Breast epithelium (tissue), 4 donors: ENCODE results near the gene ANTXR1. TPM values are rescaled to one million over a fixed set of nuclear protein-coding genes. Genes with fewer than 3 reads are reported as not detected.

ENCODE experiments used
- DNase-seq, 2 donors: peaks; one replicate each; pipeline ENCODE4 v3.0.0-alpha.2; 2019; ENCODE audit warnings: low spot score in 2 of 2
- H3K27ac ChIP-seq, 2 donors: fragments of 200-600 bp; sonication (generic) in 1 of 2; one replicate each; pipeline ENCODE4 v1.5.1; 2016 to 2019; ENCODE audit warnings: mild to moderate bottlenecking in 1 of 2
- H3K27me3 ChIP-seq, 2 donors: fragments of 200-600 bp; sonication (generic) in 1 of 2; one replicate each; pipeline versions ENCODE4 v1.5.1 to v1.6.0; 2017 to 2019; ENCODE audit warnings: control low read depth in 1 of 2, mild to moderate bottlenecking in 1 of 2
- H3K36me3 ChIP-seq: fragments of 200-600 bp; one replicate; pipeline ENCODE4 v1.5.1; 2019
- H3K4me1 ChIP-seq, 2 donors: fragments of 200-600 bp; sonication (generic); one replicate each; pipeline ENCODE4 v1.5.1; 2016 to 2019; ENCODE audit warnings: control low read depth in 1 of 2
- H3K4me3 ChIP-seq, 3 donors: fragments of 200-600 bp; sonication (generic); 1 replicate in 2 of 3; 2 replicates in 1 of 3; pipeline ENCODE4 v1.5.1; 2016 to 2019; ENCODE audit warnings: mild to moderate bottlenecking in 3 of 3, moderate library complexity in 2 of 3
- H3K9me3 ChIP-seq, 2 donors: fragments of 200-600 bp; sonication (generic) in 1 of 2; one replicate each; pipeline ENCODE4 v1.5.1; 2016 to 2019; ENCODE audit warnings: control low read depth in 1 of 2
- CTCF ChIP-seq, 3 donors: fragments of 450-650 bp; IDR thresholded peaks; one replicate each; pipeline ENCODE4 v1.5.1; 2016 to 2017; ENCODE audit warnings: antibody characterized with exemption in 3 of 3, mild to moderate bottlenecking in 3 of 3, moderate library complexity in 3 of 3
- POLR2A ChIP-seq: fragments of 450-650 bp; IDR thresholded peaks from one replicate; pipeline ENCODE4 v1.6.1; 2016; ENCODE audit warnings: antibody characterized with exemption, mild to moderate bottlenecking, moderate library complexity
- POLR2AphosphoS5 ChIP-seq, 3 donors: sonication (generic); formaldehyde crosslinking; IDR thresholded peaks; one replicate each; pipeline ENCODE4 v1.6.1; 2017; ENCODE audit warnings: antibody characterized with exemption in 3 of 3
- intact Hi-C: fragments of 100-400 bp; cut with DNase I; formaldehyde crosslinking; loops from one replicate; pipeline ENCODE4 v1.15.1; 2023; ENCODE audit warnings: low total_unique reads
- total RNA-seq, 3 donors: library from RNA; depleted of rRNA; stranded (reverse); fragments of >200 nt; gene quantifications; one replicate each; pipeline ENCODE4 v1.1.0, GENCODE V29; 2016

The ANTXR1 gene
- total RNA-seq, 3 donors from 2014 or later, result 52.7 to 72.8 (median 68.8) TPM

- Histone ChIP-seq H3K27me3 (no peaks in the 10 kb centered on the region), H3K4me3 (no peak overlapping the region), H3K36me3 (no peaks in the 10 kb centered on the region), H3K4me1 (peaks cover 0 to 6% of the 10 kb centered on the region in 2 donors), H3K9me3 (no peaks in the 10 kb centered on the region), H3K27ac (peak overlapping the region; percentile 3 to 54)
- TF ChIP-seq POLR2A (no peak), POLR2AphosphoS5 (IDR thresholded peaks at IDR 0.05) (no peak), CTCF (IDR thresholded peaks at IDR 0.05) (no peak)
- DNase-seq, result no peak
- intact Hi-C loops, result no loop called here
These were observed 67.1 kb downstream of the ANTXR1 start for GRCh38 chr2:69080071-69080470.

GRCh38 chr2:69081001-69081580 lies 68.1 kb downstream of the ANTXR1 start:
- no peak overlapping the region for H3K4me3 ChIP-seq
- TF ChIP-seq POLR2AphosphoS5 (IDR thresholded peaks at IDR 0.05), result no peak
- TF ChIP-seq POLR2A, result no peak
- intact Hi-C loops, result no loop called here
- no peak for DNase-seq
- peaks cover 0 to 6% of the 10 kb centered on the region in 2 donors for H3K4me1 ChIP-seq
- no peaks in the 10 kb centered on the region for H3K36me3 ChIP-seq
- H3K27ac ChIP-seq, result peak overlapping the region; percentile 3 to 12
- H3K27me3 ChIP-seq, result no peaks in the 10 kb centered on the region
- no peaks in the 10 kb centered on the region for H3K9me3 ChIP-seq

- Histone ChIP-seq H3K27ac (peak overlapping the region in 1 of 2 donors; percentile 45), H3K36me3 (no peaks in the 10 kb centered on the region), H3K4me3 (no peak overlapping the region), H3K9me3 (no peaks in the 10 kb centered on the region), H3K27me3 (no peaks in the 10 kb centered on the region), H3K4me1 (peaks cover 0 to 6% of the 10 kb centered on the region in 2 donors)
- TF ChIP-seq POLR2AphosphoS5 (IDR thresholded peaks at IDR 0.05) (no peak), CTCF (IDR thresholded peaks at IDR 0.05) (no peak), POLR2A (no peak)
- intact Hi-C loops, result no loop called here
- DNase-seq, result no peak
These were observed 68.8 kb downstream of the ANTXR1 start for GRCh38 chr2:69081757-69082156.

- TF ChIP-seq POLR2A, result no peak
- TF ChIP-seq POLR2AphosphoS5 (IDR thresholded peaks at IDR 0.05), result no peak
- TF ChIP-seq CTCF (IDR thresholded peaks at IDR 0.05), result no peak
- intact Hi-C loops, result no loop called here
- Histone ChIP-seq H3K4me1 (peaks cover 0 to 6% of the 10 kb centered on the region in 2 donors), H3K36me3 (no peaks in the 10 kb centered on the region), H3K9me3 (no peaks in the 10 kb centered on the region), H3K27me3 (no peaks in the 10 kb centered on the region), H3K27ac (peak overlapping the region; percentile 45), H3K4me3 (no peak overlapping the region)
- no peak for DNase-seq
These were observed 69.5 kb downstream of the ANTXR1 start for GRCh38 chr2:69082430-69082997.

- Histone ChIP-seq H3K4me1 (peaks cover 0 to 6% of the 10 kb centered on the region in 2 donors), H3K27ac (peak overlapping the region; percentile 45 to 64), H3K27me3 (no peaks in the 10 kb centered on the region), H3K36me3 (no peaks in the 10 kb centered on the region), H3K9me3 (no peaks in the 10 kb centered on the region), H3K4me3 (no peak overlapping the region)
- intact Hi-C loops, result no loop called here
- TF ChIP-seq CTCF (IDR thresholded peaks at IDR 0.05), result no peak
- TF ChIP-seq POLR2A, result no peak
- TF ChIP-seq POLR2AphosphoS5 (IDR thresholded peaks at IDR 0.05), result peak in 2 of 3 donors; percentile 25 to 37
- no peak for DNase-seq
These were observed 70.3 kb downstream of the ANTXR1 start for GRCh38 chr2:69083235-69083748.
